ENCODE measurements around the gene CHRNE. TPM values are rescaled to one million over a fixed set of nuclear protein-coding genes. Genes with fewer than 3 reads are reported as not detected.

The CHRNE gene
- total and polyA plus RNA-seq, 2 of the 13 experiments (the other 11 are each of a cell fraction or from before 2014, with no cell fraction given), result 0.53 to 0.59 TPM

DNA sequence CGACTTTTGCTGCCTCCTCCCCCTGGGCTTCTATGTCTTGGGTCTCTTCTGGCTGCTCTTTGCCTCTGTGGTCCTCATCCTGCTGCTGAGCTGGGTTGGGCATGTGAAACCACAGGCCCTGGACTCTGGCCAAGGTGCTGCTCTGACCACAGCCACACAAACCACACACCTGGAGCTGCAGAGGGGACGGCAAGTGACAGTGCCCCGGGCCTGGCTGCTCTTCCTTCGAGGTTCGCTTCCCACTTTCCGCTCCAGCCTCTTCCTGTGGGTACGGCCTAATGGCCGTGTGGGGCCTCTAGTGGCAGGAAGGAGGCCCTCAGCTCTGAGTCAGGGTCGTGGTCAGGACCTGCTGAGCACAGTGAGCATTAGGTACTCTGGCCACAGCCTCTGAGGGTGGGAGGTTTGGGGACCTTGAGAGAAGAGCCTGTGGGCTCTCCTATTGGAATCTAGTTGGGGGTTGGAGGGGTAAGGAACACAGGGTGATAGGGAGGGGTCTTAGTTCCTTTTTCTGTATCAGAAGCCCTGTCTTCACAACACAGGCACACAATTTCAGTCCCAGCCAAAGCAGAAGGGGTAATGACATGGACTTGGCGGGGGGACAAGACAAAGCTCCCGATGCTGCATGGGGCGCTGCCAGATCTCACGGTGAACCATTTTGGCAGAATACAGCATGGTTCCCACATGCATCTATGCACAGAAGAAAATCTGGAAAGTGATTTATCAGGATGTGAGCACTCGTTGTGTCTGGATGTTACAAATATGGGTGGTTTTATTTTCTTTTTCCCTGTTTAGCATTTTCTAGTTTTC lies 31.5 kb upstream of the CHRNE start (continued):
- TF ChIP-seq, protein P1, sequence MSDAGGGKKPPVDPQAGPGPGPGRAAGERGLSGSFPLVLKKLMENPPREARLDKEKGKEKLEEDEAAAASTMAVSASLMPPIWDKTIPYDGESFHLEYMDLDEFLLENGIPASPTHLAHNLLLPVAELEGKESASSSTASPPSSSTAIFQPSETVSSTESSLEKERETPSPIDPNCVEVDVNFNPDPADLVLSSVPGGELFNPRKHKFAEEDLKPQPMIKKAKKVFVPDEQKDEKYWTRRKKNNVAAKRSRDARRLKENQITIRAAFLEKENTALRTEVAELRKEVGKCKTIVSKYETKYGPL (CRISPR knock-in tag; IDR thresholded peaks at IDR 0.05), result no peak
- no peak for TF ChIP-seq ZNF124 (CRISPR knock-in tag; IDR thresholded peaks at IDR 0.05)
- TF ChIP-seq MTA3 (CRISPR knock-in tag; IDR thresholded peaks at IDR 0.05), result no peak
- no peak for TF ChIP-seq SOX13 (IDR thresholded peaks at IDR 0.05)
- no peak for TF ChIP-seq SOX13 (CRISPR knock-in tag; conservative IDR thresholded peaks at IDR 0.05 in 1 of 2, IDR thresholded peaks at IDR 0.05 in 1 of 2)
- TF ChIP-seq AKAP8 (CRISPR knock-in tag; IDR thresholded peaks at IDR 0.05), result 0 out of 2 replicates have a peak, but pooled peaks have one; percentile 47
- TF ChIP-seq AHR (CRISPR knock-in tag; IDR thresholded peaks at IDR 0.05), result no peak
- TF ChIP-seq ZNF224 (CRISPR knock-in tag; IDR thresholded peaks at IDR 0.05), result no peak
- TF ChIP-seq SMYD3 (CRISPR knock-in tag; IDR thresholded peaks at IDR 0.05), result no peak
- TF ChIP-seq SNAPC2 (CRISPR knock-in tag; IDR thresholded peaks at IDR 0.05), result no peak
- no peak for TF ChIP-seq GZF1 (CRISPR knock-in tag; IDR thresholded peaks at IDR 0.05)
- TF ChIP-seq, protein P2, sequence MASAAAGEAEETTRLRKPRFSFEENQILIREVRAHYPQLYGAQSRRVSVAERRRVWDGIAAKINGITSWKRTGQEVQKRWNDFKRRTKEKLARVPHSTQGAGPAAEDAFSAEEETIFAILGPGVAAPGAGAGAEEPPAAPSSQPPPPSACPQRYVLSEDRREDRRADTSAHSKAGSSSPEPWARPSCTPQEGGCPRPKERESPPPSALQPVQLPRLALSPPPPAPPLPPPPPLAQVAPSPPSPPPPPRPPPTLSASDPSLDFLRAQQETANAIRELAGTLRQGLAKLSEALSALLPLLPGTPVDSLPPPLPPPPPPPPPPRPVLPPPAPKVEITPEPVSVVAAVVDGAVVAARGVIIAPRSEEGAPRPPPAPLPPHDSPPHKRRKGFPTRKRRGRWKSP (CRISPR knock-in tag; IDR thresholded peaks at IDR 0.05), result no peak
- TF ChIP-seq, protein P3, sequence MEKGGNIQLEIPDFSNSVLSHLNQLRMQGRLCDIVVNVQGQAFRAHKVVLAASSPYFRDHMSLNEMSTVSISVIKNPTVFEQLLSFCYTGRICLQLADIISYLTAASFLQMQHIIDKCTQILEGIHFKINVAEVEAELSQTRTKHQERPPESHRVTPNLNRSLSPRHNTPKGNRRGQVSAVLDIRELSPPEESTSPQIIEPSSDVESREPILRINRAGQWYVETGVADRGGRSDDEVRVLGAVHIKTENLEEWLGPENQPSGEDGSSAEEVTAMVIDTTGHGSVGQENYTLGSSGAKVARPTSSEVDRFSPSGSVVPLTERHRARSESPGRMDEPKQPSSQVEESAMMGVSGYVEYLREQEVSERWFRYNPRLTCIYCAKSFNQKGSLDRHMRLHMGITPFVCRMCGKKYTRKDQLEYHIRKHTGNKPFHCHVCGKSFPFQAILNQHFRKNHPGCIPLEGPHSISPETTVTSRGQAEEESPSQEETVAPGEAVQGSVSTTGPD (CRISPR knock-in tag; IDR thresholded peaks at IDR 0.05), result no peak
- TF ChIP-seq, protein P4, sequence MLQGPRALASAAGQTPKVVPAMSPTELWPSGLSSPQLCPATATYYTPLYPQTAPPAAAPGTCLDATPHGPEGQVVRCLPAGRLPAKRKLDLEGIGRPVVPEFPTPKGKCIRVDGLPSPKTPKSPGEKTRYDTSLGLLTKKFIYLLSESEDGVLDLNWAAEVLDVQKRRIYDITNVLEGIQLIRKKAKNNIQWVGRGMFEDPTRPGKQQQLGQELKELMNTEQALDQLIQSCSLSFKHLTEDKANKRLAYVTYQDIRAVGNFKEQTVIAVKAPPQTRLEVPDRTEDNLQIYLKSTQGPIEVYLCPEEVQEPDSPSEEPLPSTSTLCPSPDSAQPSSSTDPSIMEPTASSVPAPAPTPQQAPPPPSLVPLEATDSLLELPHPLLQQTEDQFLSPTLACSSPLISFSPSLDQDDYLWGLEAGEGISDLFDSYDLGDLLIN (CRISPR knock-in tag; IDR thresholded peaks at IDR 0.05; ENCODE audit: borderline replicate concordance), result no peak
- TF ChIP-seq ZNF44 (CRISPR knock-in tag; IDR thresholded peaks at IDR 0.05), result no peak
- TF ChIP-seq SMAD3 (CRISPR knock-in tag; IDR thresholded peaks at IDR 0.05), result no peak
- TF ChIP-seq ZNF253 (CRISPR knock-in tag; IDR thresholded peaks at IDR 0.05; ENCODE audit: borderline replicate concordance), result no peak
- TF ChIP-seq, protein P5, sequence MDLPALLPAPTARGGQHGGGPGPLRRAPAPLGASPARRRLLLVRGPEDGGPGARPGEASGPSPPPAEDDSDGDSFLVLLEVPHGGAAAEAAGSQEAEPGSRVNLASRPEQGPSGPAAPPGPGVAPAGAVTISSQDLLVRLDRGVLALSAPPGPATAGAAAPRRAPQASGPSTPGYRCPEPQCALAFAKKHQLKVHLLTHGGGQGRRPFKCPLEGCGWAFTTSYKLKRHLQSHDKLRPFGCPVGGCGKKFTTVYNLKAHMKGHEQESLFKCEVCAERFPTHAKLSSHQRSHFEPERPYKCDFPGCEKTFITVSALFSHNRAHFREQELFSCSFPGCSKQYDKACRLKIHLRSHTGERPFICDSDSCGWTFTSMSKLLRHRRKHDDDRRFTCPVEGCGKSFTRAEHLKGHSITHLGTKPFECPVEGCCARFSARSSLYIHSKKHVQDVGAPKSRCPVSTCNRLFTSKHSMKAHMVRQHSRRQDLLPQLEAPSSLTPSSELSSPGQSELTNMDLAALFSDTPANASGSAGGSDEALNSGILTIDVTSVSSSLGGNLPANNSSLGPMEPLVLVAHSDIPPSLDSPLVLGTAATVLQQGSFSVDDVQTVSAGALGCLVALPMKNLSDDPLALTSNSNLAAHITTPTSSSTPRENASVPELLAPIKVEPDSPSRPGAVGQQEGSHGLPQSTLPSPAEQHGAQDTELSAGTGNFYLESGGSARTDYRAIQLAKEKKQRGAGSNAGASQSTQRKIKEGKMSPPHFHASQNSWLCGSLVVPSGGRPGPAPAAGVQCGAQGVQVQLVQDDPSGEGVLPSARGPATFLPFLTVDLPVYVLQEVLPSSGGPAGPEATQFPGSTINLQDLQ (CRISPR knock-in tag; IDR thresholded peaks at IDR 0.05), result no peak
- TF ChIP-seq ZNF343 (CRISPR knock-in tag; IDR thresholded peaks at IDR 0.05), result no peak
- TF ChIP-seq, protein P6, sequence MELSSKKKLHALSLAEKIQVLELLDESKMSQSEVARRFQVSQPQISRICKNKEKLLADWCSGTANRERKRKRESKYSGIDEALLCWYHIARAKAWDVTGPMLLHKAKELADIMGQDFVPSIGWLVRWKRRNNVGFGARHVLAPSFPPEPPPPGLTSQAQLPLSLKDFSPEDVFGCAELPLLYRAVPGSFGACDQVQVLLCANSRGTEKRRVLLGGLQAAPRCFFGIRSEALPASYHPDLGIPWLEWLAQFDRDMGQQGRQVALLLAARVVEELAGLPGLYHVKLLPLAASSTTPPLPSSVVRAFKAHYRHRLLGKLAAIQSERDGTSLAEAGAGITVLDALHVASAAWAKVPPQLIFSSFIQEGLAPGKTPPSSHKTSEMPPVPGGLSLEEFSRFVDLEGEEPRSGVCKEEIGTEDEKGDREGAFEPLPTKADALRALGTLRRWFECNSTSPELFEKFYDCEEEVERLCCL (CRISPR knock-in tag; IDR thresholded peaks at IDR 0.05; ENCODE audit: borderline replicate concordance), result no peak
